ENCODE results near the gene CD300A.

CD300A gene

GRCh38 chr17:74520016-74520434 is 53.6 kb downstream of the CD300A start (continued):
- TF ChIP-seq ZNF354C (tag by site-specific recombination; IDR thresholded peaks at IDR 0.05; ENCODE audit: borderline replicate concordance, low read depth) (no peak), BCL11B (tag by site-specific recombination; IDR thresholded peaks at IDR 0.05; ENCODE audit: low read depth) (no peak), ZNF677 (tag by site-specific recombination; IDR thresholded peaks at IDR 0.05) (no peak), ZNF221 (tag by site-specific recombination; IDR thresholded peaks at IDR 0.05; ENCODE audit: borderline replicate concordance) (no peak), SP7 (tag by site-specific recombination; IDR thresholded peaks at IDR 0.05) (no peak), ZBTB11 (tag by site-specific recombination; conservative IDR thresholded peaks at IDR 0.05; ENCODE audit: low read depth) (no peak), GLIS2 (tag by site-specific recombination; IDR thresholded peaks at IDR 0.05) (no peak), ZNF121 (tag by site-specific recombination; IDR thresholded peaks at IDR 0.05) (no peak), WT1 (tag by site-specific recombination; IDR thresholded peaks at IDR 0.05) (no peak)

GRCh38 chr17:74520790-74521480 is 54.5 kb downstream of the CD300A start:
- Histone ChIP-seq H3K27ac (ENCODE audit: extremely low read depth, low read depth, low read length) (no peak overlapping the region), H3K36me3 (ENCODE audit: control insufficient read depth in 2 of 2, insufficient read depth in 1 of 2, low read length in 2 of 2) (no peaks in the 10 kb centered on the region), H3K9me3 (ENCODE audit: control insufficient read depth, insufficient read depth, low read depth, low read length) (no peaks in the 10 kb centered on the region), H3K4me1 (ENCODE audit: control insufficient read depth, insufficient read depth, low read length) (no peaks in the 10 kb centered on the region), H3K4me3 (ENCODE audit: low read depth, low read length) (no peak overlapping the region)
- ChIA-PET POLR2A (no interaction called here), CTCF (interaction anchor here (0.7 to 1.0 kb wide), 2 partner anchors 9 to 31 kb away, joined by 3 read pairs; no protein-coding TSS in a partner anchor)
- TF ChIP-seq ZNF544 (tag by site-specific recombination; IDR thresholded peaks at IDR 0.05) (no peak), TRIM28 (IDR thresholded peaks at IDR 0.05; ENCODE audit: borderline replicate concordance, low read length) (no peak), ZNF777 (tag by site-specific recombination; IDR thresholded peaks at IDR 0.05; ENCODE audit: borderline replicate concordance) (no peak), ZFP41 (tag by site-specific recombination; IDR thresholded peaks at IDR 0.05; ENCODE audit: borderline replicate concordance) (no peak), ZNF155 (tag by site-specific recombination; IDR thresholded peaks at IDR 0.05) (no peak), ZFP37 (tag by site-specific recombination; IDR thresholded peaks at IDR 0.05) (no peak), ZNF239 (tag by site-specific recombination; IDR thresholded peaks at IDR 0.05) (no peak), ZNF184 (tag by site-specific recombination; IDR thresholded peaks at IDR 0.05) (no peak), ZNF600 (tag by site-specific recombination; IDR thresholded peaks at IDR 0.05) (no peak), ZNF394 (tag by site-specific recombination; IDR thresholded peaks at IDR 0.05; ENCODE audit: borderline replicate concordance) (no peak), ZNF768 (tag by site-specific recombination; IDR thresholded peaks at IDR 0.05) (no peak), ZBTB6 (tag by site-specific recombination; IDR thresholded peaks at IDR 0.05) (no peak), INSM2 (tag by site-specific recombination; IDR thresholded peaks at IDR 0.05) (no peak), ZNF837 (tag by site-specific recombination; IDR thresholded peaks at IDR 0.05) (no peak), GLIS1 (tag by site-specific recombination; IDR thresholded peaks at IDR 0.05) (no peak), ZNF677 (tag by site-specific recombination; IDR thresholded peaks at IDR 0.05) (no peak), CTCF (tag by site-specific recombination; IDR thresholded peaks at IDR 0.05) (no peak)
